Dedifferentiated amniotic fluid mesenchymal stem cell (primary cell): ENCODE data around the gene CDH6.
"Not testable (repeated sequence)": the region's sequence is repeated elsewhere in the genome, so short reads cannot be mapped to it uniquely, and the experiment has no call there.

Experiments used
- DNase-seq: peaks from one replicate; pipeline ENCODE4 v3.0.0-alpha.2; 2016; ENCODE audit errors: extremely low spot score

Gene CDH6

DNA sequence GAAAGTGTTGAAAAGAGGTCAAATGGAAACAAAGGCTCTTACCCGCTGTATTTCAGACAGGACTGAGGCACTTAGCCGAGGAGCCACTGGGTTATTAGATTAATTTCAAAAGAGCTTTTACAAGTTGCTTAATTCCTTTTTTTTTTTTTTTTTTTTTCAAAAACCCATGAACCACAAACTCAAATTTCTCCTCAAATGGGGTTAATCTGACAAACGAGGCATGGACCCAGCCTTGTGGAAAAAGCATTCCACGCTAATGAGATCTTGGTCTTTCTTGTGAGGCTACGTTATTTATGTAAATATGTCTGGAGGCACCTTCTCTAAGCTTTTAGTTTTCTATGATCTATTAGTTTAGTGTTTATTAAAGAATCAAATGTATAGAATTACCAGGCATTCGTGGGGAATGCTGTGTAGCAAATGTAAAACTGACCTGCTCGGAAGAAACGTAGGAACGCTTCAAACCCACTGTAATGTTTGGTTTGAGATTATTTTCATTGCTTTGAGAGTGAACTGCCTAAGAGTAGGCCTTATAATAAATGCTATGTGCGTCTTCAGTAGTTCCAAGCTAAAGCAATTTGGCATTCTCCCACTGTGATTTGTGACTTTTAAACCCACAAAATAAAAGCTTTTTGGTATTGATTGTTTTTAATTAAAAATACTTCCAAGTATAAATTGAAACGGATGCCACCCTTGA lies 134.7 kb downstream of the CDH6 start:
- DNase-seq = no peak

DNA sequence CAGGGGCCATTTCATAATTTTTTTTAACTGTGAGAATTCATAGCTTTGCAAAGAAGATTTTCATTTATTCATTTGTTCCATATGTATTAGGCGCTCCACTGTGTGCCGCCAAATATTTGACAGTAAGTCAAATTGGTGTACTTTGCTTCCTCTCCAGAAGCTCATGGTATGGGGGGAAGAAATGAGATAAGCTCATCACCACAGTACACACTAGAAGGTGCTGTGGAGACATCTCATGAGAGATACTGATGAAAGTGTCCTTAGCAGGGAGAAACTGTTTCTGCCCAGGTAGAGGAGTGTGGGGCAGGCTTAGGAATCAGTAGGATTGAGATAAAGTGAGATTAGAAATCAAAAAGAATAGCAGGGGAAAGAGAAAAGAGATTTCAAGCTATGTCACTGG lies 136.2 kb downstream of the CDH6 start:
- no peak for DNase-seq

DNA sequence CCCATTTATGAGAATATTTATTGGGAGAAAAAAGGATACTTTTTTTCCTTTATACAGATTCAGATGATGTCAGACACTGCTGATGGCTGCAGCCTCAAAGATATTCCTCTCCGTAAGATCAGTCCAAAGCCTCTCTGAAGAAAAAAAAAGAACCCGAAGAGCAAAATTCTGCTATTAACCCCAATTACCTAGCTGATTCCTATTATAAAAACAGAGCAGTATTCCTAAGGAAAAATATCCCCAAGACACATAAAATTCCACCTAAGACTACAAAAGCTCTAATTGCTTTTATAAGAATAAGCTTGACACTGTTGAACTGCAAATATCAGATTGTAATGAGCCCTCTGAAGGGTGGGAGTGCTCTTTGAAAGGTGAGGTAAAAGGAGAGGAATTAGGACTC lies 138.7 kb downstream of the CDH6 start:
- no peak for DNase-seq

DNA sequence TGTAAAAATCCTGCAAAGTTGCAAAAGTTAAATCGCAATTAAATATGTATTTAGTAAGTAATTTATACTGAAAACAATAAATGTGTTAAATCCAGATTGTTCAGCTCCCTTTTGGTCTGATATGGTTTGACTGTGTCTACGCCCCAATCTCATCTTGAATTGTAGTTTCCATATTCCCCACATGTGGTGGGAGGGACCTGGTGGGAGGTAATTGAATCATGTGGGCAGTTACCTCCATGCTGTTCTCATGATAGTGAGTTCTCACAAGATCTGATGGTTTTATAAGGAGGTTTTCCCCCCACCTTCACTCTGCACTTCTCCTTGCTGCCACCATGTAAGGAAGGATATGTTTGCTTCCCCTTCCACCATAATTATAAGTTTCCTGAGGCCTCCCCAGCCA lies 140.0 kb downstream of the CDH6 start:
- DNase-seq = no peak

DNA sequence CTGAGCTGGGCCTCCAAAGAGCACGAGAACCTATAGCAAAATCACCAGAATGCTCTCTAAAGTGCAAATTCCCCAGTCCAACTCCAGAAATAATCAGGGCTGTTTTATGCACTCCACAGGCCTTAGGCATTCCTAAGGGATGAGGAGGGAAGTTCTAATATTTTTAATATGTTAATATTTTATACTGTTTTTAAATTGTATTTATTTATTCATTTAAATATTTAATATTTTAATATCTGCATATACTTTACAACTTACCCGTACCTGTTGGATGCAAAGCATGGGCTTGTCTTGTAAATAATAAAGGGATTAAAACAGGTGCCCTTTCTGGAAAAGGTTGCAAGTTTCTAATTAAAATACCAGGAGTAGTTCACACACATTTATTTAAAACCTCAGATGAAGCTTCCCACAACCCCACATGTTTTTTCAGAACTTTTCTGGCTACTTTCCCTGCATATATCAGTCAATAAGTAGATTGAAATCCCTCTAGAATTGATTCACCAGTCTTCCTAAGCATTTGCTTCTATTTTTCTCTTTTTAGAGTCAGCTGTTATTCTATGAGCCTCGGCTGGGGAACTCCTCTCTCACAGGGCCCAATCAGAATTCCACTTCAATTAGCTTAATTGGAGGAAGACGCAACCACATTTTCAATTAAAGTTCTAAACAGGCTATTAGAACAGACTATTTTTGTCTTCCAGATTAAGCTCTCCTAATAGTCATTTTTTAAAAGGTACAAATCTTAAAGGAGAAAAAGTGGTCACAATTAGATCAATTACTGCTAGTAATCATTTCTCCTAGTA lies 140.8 kb downstream of the CDH6 start:
- DNase-seq = no peak

DNA sequence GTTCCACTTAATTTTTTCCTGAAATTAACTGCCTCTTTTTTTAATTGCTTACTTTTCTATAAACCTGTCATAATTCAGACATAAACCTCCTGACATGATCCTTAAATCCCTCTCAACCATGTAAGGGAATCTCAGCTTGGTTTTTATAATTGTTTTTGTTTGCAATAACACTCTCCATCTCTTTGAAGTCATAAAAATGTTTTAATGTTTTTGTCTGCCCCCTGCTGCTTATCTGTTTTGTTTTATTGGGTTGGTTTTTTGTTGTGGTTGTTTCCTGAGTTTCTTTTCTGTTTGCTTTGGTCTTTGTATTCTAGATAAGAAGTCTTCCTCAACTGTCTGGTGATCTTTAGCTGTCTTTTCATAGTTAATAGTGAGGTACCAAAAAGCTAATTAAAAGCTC lies 142.0 kb downstream of the CDH6 start:
- no peak for DNase-seq

DNA sequence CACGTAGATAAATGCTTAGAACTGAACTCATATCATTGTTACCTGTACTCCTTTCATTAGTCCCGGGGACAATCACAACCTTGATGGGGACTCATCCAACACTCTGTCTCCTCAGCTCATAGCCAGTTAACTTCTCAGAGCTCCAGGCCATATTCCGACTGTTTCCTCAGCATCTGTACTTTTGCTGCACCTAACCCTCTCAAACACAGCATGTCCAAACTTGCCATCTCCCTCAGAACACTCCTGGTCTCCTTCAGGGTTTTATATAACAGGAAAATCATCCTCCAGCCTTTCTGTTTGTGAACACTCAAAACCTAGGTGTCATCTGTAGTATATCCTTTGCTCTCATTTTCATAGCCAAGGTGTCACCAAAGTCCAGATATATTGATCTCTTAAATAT lies 150.5 kb downstream of the CDH6 start:
- no peak for DNase-seq

DNA sequence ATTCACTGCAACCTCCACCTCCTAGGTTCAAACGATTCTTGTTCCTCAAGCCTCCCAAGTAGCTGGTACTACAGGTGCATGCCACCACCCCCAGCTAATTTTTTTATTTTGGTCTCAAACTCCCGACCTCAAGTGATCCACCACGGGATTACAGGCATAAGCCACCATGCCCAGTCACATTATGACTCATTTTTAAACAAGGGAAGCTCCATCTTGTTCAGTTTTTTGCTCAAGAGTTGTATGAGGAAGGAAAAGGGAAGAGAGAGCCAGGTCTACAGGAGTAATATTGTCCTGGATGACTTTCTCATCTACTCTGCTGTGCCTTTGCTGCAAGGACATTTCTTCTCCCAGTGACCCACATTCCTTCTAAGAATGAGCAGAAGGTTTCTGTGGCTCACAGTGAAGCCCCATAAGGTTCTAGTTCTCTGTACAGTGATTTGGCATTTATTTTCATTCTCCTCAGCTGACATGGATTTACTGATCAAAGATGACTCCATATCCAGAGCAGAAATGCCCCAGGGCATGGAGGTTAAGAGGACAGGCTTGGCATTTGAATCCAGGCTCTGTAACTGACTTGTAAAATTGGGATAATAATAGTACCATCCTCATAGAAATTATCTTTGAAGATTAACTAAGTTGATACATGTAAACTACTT lies 153.5 kb downstream of the CDH6 start:
- no peak for DNase-seq

DNA sequence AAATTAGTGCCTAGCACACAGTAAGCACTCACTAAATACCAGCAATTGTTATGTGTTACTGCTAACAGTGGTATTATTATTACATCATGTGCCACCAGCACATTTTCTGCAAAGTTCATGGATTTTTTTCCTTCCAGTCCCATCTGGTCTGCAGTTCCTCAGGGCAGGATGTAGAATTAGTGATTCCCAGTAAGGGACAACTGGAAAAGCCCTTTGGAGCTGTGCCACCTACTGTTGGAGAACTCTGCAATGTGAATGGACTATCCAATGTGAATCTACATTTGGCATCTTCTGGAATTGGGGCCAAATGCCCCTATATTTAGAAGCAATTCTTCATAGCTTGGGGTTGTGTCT lies 154.0 kb downstream of the CDH6 start:
- DNase-seq = no peak

DNA sequence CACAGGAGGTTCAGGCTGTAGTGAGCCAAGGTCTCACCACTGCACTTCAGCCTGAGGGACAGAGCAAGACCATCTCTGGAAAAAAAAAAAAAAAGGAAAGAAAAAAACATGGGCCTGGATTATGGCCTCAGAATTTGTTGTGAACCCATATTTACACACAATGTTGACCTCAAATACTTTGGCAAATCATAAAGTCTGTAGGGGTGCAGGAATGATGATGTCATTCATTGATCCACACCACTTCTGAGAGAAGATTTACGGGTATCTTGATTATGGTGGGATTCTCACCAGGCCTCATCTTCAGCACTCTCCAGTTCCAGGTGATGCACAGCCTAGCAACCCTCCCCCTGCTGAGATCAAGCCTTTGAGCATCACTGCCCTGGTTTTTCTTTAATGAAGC lies 156.9 kb downstream of the CDH6 start:
- no peak for DNase-seq

DNA sequence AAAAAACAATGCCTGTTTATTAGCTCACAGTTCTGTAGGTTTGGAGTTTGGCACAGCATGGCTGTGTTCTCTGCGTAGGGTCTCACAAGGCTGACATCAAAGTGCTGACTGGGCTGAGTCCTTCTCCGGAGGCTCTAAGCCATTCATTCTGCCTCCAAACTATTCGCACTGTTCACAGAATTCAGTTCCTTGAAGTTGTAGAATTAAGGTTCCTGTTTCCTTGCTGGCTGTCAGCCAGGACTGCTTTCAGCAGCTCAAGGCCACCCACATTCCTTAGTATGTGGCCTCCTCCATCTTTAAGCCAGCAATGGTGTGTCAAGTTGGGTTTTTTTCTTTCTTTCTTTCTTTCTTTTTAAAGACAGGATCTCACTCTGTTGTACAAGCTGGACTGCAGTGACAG lies 161.9 kb downstream of the CDH6 start:
- no peak for DNase-seq

DNA sequence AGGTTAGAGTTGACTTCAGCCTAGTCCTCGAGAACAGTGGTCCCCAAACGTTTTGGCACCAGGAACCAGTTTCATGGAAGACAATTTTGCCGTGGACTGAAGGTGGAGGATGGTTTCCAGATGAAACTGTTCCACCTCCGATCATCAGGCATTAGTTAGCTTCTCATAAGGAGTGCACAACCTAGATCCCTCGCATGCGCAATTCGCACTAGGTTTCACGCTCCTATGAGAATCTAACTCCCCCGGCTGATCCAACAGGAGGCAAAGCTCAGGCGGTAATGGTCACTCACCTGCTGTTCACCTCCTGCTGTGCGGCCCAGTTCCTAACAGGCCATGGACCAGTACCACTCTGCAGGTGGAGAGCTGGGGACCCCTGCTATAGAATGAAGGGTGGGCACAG lies 163.6 kb downstream of the CDH6 start:
- no peak for DNase-seq

DNA sequence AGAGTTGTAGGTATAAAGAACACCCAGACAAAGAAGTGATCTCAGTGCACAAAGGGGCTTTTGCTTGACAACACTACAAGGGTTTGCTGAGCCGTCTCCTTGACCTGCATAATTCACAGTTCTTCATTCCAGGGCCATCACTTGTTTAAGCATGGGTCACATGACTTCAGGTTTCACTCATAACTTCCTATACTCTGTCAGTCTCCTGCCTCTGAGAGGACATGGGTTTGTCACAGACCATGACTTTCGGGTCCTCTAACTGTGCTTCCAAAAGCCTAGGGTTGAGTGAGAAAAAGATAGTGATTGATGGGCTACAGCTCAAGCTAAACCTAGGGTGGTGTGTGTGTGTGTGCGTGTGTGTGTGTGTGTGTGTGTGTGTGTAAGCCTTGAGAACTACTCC lies 166.4 kb downstream of the CDH6 start:
- DNase-seq = no peak

DNA sequence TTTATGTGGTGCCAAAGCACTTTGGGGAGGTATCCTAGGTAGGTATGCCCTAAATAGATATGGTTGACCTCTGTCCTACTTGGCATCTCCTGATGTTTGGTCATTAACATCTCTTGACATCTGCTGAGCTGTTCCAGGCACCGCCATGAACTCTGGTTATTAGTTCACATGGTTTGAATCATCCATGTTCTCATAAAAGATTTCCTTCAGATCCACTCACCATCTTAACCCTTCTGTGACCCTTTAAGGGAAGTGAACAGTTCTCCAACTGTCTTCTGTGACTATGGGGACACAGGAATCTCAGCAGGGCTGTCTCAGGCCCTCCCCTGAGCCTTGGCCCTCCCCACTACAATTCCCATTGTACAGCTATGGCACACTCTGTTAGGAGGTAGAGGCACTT lies 167.7 kb downstream of the CDH6 start:
- no peak for DNase-seq

DNA sequence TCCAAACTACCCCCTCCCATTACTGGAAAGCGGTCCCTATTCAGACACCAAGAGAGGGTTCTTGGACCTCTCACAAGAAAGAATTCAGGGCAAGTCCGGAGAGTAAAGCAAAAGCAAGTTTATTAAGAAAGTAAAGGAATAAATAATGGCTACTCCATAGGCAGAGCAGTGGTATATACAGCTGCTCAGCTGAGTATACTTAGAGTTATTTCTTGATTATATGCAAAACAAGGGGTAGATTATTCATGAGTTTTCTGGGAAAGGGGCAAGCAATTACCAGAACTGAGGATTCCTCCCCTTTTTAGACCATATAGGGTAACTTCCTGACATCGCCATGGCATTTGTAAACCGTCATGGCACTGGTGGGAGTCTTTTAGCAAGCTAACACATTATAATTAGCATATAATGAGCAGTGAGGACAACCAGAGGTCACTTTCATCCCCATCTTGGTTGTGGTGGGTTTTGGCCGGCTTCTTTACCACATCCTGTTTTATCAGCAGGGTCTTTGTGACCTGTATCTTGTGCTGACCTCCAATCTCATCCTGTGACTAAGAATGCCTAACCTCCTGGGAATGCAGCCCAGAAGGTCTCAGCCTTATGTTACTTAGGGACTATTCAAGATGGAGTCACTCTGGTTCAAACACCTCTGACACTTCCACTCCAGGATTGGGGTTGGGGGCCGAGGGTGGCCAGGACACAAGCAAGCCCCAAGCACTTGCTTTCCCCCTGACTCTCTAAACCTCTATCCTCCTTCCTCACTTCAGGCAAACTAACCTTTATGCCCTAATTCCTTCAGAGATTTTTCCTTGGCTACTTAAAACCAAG lies 168.4 kb downstream of the CDH6 start:
- not testable (repeated sequence) for DNase-seq

DNA sequence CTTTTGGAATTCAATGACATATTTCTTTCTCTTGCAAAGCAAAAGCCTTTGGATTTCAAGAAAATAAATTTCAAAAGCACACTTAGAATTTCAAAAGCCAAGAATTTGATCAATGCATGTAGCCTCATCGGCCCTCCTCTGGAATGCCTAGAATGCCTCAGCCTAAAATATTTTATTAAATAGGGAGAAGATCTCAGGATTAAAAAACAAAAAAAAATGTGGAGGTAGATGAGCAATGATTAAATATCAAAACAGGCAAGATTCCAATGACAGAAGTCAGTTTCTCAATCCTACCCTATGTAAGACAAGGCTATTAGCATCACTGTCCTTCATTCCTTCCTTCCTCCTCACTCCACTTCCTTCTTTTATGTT lies 169.0 kb downstream of the CDH6 start:
- peak; percentile 69 for DNase-seq

DNA sequence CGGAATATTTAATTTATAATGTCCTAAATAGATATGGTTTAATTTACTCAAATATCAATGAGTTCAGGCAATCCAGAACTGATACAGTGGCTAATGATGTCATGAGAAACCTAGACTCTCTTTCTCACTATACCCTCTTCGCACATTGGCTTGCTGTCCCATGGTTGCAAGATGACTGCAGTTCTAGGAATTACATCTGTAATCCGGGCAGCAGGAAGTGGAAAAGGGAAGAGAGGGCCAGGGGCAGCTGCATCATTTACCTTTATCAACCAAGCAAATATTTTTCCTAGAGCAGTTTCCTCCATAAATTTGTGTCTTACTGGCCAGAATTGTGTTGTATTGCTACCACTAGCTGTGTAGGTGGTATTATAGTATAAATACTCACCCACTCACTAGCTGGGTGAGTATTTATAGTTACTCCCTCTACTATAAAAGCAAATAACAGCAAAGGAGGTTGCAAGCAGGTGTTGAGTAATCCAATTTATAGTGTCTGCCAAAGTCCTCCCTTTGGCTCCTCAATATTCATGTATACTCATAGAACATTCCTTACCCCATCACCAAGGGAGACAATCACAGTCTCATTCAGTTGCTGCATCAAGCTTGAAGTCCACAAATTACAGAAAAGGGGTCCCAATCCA lies 169.6 kb downstream of the CDH6 start:
- no peak for DNase-seq

DNA sequence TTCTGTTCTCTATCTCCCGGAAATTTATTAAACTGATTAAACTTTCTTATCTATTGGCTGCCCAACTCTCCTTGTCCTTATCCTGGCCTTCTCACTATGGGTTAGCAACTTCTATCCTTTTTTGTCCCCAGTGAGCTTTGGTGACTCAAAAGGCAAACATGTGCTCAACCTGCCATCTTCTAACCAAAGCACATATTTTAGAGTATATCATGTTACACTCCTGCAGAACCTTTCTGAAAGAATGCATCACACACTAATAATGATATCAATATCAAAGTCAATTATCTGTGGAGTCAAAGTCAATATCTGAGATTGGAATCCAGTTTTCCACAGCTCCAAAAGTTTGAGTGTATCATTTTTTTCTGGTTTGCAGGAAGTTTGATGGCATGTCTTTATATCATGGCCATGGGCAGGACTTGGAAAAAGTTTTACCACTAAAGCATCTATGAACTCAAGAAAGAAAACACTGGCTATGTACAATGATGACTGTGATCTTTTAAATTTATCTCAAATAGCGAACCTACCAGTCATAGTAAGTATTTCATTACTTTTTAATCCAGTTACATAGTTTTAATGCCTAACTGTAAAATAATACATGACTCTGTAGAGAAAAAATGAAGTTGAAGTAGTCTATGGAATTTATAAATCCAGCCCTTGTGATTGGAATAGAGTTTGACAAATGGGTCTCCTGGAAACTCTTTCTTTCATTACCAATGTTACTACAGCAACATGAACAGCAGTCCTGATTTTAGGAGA lies 171.6 kb downstream of the CDH6 start:
- peak; percentile 88 for DNase-seq

DNA sequence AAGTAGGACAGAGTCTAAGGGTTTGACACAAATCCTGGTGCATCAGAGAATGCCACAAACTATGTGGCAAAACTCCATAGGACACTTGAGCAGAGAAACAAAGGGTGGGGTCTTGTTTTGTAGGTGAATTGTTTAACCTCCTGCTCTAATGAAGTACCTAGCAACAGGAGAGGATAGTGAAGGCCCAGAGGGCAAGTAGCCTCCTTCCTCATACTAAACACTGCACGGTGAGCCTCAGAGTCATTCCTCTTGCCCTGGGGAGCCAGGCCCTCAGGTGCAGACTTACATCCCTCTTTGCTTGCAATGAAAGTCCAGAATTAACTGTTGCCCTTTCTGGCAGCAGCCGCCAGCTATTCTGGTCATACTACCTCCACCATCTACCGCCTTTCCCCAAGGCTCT lies 172.3 kb downstream of the CDH6 start:
- DNase-seq = no peak

DNA sequence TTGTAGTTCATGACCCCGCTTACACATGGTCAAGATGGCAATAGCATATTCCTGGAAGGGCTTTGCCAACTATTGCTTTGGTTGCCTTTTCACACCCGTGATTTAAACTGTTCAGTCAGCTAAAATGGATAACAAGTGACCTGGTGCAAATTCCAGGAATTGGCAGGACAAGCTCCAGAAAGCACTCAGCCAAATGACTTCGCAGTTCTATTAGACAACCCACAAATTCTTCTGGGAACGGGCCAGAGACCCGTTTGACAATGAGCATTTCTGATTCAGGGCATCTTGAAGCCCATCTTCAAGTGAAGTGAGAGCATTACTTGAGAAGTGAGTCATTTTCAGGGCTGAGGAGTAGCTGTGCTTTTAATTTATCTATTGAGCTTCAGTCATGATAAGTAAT lies 173.5 kb downstream of the CDH6 start:
- no peak for DNase-seq

DNA sequence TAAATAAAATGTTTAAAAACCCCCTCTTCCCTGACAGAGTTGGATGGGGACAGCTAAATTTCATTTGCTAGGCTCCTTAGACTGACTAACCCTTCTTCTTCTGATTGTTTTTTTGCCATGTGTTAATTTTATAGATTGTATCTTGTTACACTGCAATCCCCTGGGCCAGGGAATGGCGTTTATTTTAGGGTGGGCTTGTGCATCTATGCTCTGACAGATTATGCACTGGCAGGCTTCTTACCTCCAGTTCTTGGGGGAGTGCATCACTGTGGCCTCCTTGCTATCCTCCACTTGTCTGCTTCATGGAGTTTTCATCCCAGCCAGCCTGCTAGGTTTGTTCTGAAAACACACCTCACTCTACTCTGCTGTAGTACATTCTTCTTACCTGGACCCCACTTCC lies 178.6 kb downstream of the CDH6 start:
- no peak for DNase-seq
